Astrocyte (in vitro differentiated cells and primary cell): ENCODE measurements around the gene PLSCR1.

ENCODE experiments used
- CTCF ChIP-seq: IDR thresholded peaks from 2 replicates; pipeline ENCODE4 v1.5.1; 2011; ENCODE audit warnings: low read depth, mild to moderate bottlenecking, inconsistent platforms, low read length, moderate library complexity; ENCODE audit not compliant: insufficient read depth
- EZH2 ChIP-seq: IDR thresholded peaks from 2 replicates; pipeline ENCODE4 v1.6.1; 2012; ENCODE audit warnings: mild to moderate bottlenecking, low read length, inconsistent platforms; ENCODE audit not compliant: insufficient read depth

GRCh38 chr3:146550070-146550615 lies 5.7 kb upstream of the PLSCR1 start:
- no peak for TF ChIP-seq CTCF
- no peak for TF ChIP-seq EZH2
